WTC11 (cell line): ENCODE results near the gene ZFAND3. TPM values are rescaled to one million over a fixed set of nuclear protein-coding genes. Genes with fewer than 3 reads are reported as not detected.
A peak's percentile ranks its signal among the peaks of the same experiment; 100 is the strongest.

Experiments used
- ATAC-seq: fragments of 200-7000 bp; cut with Tn5 transposase; 2 replicates; pipeline ENCODE4 v1.10.0; 2021; ENCODE audit warnings: mild to moderate bottlenecking, moderate library complexity
- CTCF ChIA-PET: fragments of 300-600 bp; sonication (Branson Sonifier 250); formaldehyde crosslinking; loops from one replicate; lab custom pipeline; 2021; ENCODE audit warnings: antibody characterized with exemption; lab: Charles Lee
- POLR2A ChIA-PET: fragments of 350-600 bp; sonication (Branson Sonifier 250); formaldehyde crosslinking; loops from one replicate; lab custom pipeline; 2021; ENCODE audit warnings: antibody characterized with exemption; lab: Charles Lee
- DNase-seq: peaks from one replicate; pipeline ENCODE4 v3.0.0; 2021; ENCODE audit warnings: low spot score
- H3K27ac Mint-ChIP-seq: 2 replicates; pipeline ENCODE4 v1.8.0; 2021; ENCODE audit warnings: mixed read lengths
- H3K27me3 Mint-ChIP-seq: 2 replicates; pipeline ENCODE4 v1.8.0; 2021; ENCODE audit warnings: low read depth, mild to moderate bottlenecking, moderate library complexity, mixed read lengths
- H3K36me3 Mint-ChIP-seq: 2 replicates; pipeline ENCODE4 v1.8.0; 2021; ENCODE audit warnings: mixed read lengths
- H3K4me1 Mint-ChIP-seq: 2 replicates; pipeline ENCODE4 v1.8.0; 2022; ENCODE audit warnings: mixed read lengths
- H3K4me3 Mint-ChIP-seq: 2 replicates; pipeline ENCODE4 v1.8.0; 2021; ENCODE audit warnings: mild to moderate bottlenecking, moderate library complexity, mixed read lengths
- H3K9me3 Mint-ChIP-seq: 2 replicates; pipeline ENCODE4 v1.8.0; 2021; ENCODE audit warnings: mixed read lengths
- ARID4B ChIP-seq: sonication (generic); formaldehyde crosslinking; IDR thresholded peaks from 2 replicates; pipeline ENCODE4 v1.8.0; 2023; ENCODE audit warnings: missing genetic modification reagents, mild to moderate bottlenecking, borderline replicate concordance
- ATF1 ChIP-seq: sonication (generic); formaldehyde crosslinking; IDR thresholded peaks from 2 replicates; pipeline ENCODE4 v1.8.1; 2023; ENCODE audit warnings: mild to moderate bottlenecking, moderate library complexity, missing genetic modification reagents
- ATF2 ChIP-seq: sonication (generic); formaldehyde crosslinking; IDR thresholded peaks from 2 replicates; pipeline ENCODE4 v1.8.1; 2022; ENCODE audit warnings: low read depth, missing genetic modification reagents, borderline replicate concordance
- ESRRA ChIP-seq: sonication (generic); formaldehyde crosslinking; IDR thresholded peaks from 2 replicates; pipeline ENCODE4 v1.8.1; 2022; ENCODE audit warnings: mild to moderate bottlenecking, missing genetic modification reagents, borderline replicate concordance
- MLX ChIP-seq: sonication (generic); formaldehyde crosslinking; IDR thresholded peaks from 2 replicates; pipeline ENCODE4 v1.8.1; 2023; ENCODE audit warnings: mild to moderate bottlenecking, missing genetic modification reagents, moderate library complexity
- NR2C2 ChIP-seq: sonication (generic); formaldehyde crosslinking; IDR thresholded peaks from 2 replicates; pipeline ENCODE4 v1.8.0; 2022; ENCODE audit warnings: mild to moderate bottlenecking, missing genetic modification reagents
- PRDM15 ChIP-seq: sonication (generic); formaldehyde crosslinking; IDR thresholded peaks from 2 replicates; pipeline ENCODE4 v1.8.0; 2022; ENCODE audit warnings: missing genetic modification reagents
- STAT6 ChIP-seq: sonication (generic); formaldehyde crosslinking; conservative IDR thresholded peaks from 2 replicates; pipeline ENCODE4 v1.8.1; 2023; ENCODE audit warnings: mild to moderate bottlenecking, low read depth, missing genetic modification reagents, moderate library complexity
- TEAD1 ChIP-seq: sonication (generic); formaldehyde crosslinking; IDR thresholded peaks from 2 replicates; pipeline ENCODE4 v1.8.0; 2022; ENCODE audit warnings: mild to moderate bottlenecking, missing genetic modification reagents
- USF1 ChIP-seq: sonication (generic); formaldehyde crosslinking; IDR thresholded peaks from 2 replicates; pipeline ENCODE4 v1.8.0; 2022; ENCODE audit warnings: mild to moderate bottlenecking, missing genetic modification reagents
- ZBTB43 ChIP-seq: sonication (generic); formaldehyde crosslinking; IDR thresholded peaks from 2 replicates; pipeline ENCODE4 v1.8.1; 2023; ENCODE audit warnings: mild to moderate bottlenecking, missing genetic modification reagents
- ZMAT4 ChIP-seq: fragments of 250-450 bp; sonication (Bioruptor Pico); IDR thresholded peaks from 2 replicates; pipeline ENCODE4 v1.9.0; 2021; ENCODE audit warnings: mild to moderate bottlenecking
- ZNF263 ChIP-seq: sonication (generic); formaldehyde crosslinking; IDR thresholded peaks from 2 replicates; pipeline ENCODE4 v1.8.1; 2022; ENCODE audit warnings: low read depth, mild to moderate bottlenecking, moderate library complexity, missing genetic modification reagents
- total RNA-seq: library from RNA; stranded (reverse); gene quantifications from 3 replicates; pipeline ENCODE4 v1.2.3, GENCODE V29; 2021

ZFAND3 gene
- total RNA-seq, 1 experiment from 2014 or later, result 50.3 TPM

- Mint-ChIP-seq H3K4me1 (peaks cover 39% of the 10 kb centered on the region), H3K4me3 (no peak overlapping the region), H3K27me3 (no peaks in the 10 kb centered on the region; the same call in 1 of the 2 replicates), H3K9me3 (no peaks in the 10 kb centered on the region), H3K27ac (peak overlapping the region; percentile 33), H3K36me3 (no peaks in the 10 kb centered on the region)
- no peak for TF ChIP-seq MLX (CRISPR knock-in tag)
- TF ChIP-seq ATF1 (CRISPR knock-in tag), result no peak
- no peak for TF ChIP-seq USF1 (CRISPR knock-in tag)
- TF ChIP-seq NR2C2 (CRISPR knock-in tag), result no peak
- TF ChIP-seq TEAD1 (CRISPR knock-in tag), result no peak
- no peak for TF ChIP-seq ATF2
- TF ChIP-seq ZBTB43, result no peak
- CTCF ChIA-PET, result interaction anchor here (2.7 kb wide), 1 partner anchor 301 kb away, joined by 13 read pairs; no protein-coding TSS in a partner anchor
- POLR2A ChIA-PET, result no interaction called here
- DNase-seq (no peak), ATAC-seq (peak; percentile 41)
These were observed 373.0 kb downstream of the ZFAND3 start for GRCh38 chr6:38192487-38192886.

- Mint-ChIP-seq H3K4me3 (no peak overlapping the region), H3K9me3 (no peaks in the 10 kb centered on the region), H3K4me1 (peaks cover 39% of the 10 kb centered on the region), H3K27ac (no peak overlapping the region), H3K36me3 (no peaks in the 10 kb centered on the region), H3K27me3 (no peaks in the 10 kb centered on the region; the same call in 1 of the 2 replicates)
- ChIA-PET POLR2A (no interaction called here), CTCF (interaction anchor here (0.5 to 2.7 kb wide), 4 partner anchors 8 to 1764 kb away, joined by 3 to 13 read pairs (median 3); no protein-coding TSS in a partner anchor)
- DNase-seq, result no peak
- TF ChIP-seq STAT6 (CRISPR knock-in tag) (no peak), ZNF263 (CRISPR knock-in tag) (no peak), ZMAT4 (CRISPR knock-in tag) (no peak)
- TF ChIP-seq, all 79 proteins: peak for 0
- no peak; the same call in 1 of the 2 replicates for ATAC-seq
These were observed 373.5 kb downstream of the ZFAND3 start for GRCh38 chr6:38193051-38193450.

GRCh38 chr6:38193481-38194281 is 374.2 kb downstream of the ZFAND3 start:
- CTCF ChIA-PET, result interaction anchor here (0.5 to 2.7 kb wide), 5 partner anchors 9 to 1765 kb away, joined by 3 to 13 read pairs (median 3); no protein-coding TSS in a partner anchor
- Mint-ChIP-seq H3K4me1 (peaks cover 35% of the 10 kb centered on the region), H3K36me3 (no peaks in the 10 kb centered on the region), H3K27ac (no peak overlapping the region; the same call in 1 of the 2 replicates), H3K27me3 (no peaks in the 10 kb centered on the region; the same call in 1 of the 2 replicates), H3K4me3 (no peak overlapping the region), H3K9me3 (no peaks in the 10 kb centered on the region)
- POLR2A ChIA-PET, result no interaction called here
- ATAC-seq, result no peak
- DNase-seq, result no peak
- TF ChIP-seq PRDM15, result no peak
- TF ChIP-seq ESRRA (CRISPR knock-in tag), result no peak
- TF ChIP-seq ARID4B (CRISPR knock-in tag), result no peak
